Stimulated activated CD4-positive, alpha-beta T cell treated with anti-CD3 and anti-CD28 coated beads, Interleukin-12 subunit alpha, Interleukin-12 subunit beta, amount 100 ng/mL, for 24 hours (primary cell): ENCODE results near the gene SYT8.
"Not testable (repeated sequence)": the region's sequence is repeated elsewhere in the genome, so short reads cannot be mapped to it uniquely, and the experiment has no call there.

Experiments used
- DNase-seq, 2 experiments: peaks; one replicate each; pipeline ENCODE4 v3.0.0-alpha.2; 2020; ENCODE audit warnings: low read depth in 2 of 2

The SYT8 gene

DNA sequence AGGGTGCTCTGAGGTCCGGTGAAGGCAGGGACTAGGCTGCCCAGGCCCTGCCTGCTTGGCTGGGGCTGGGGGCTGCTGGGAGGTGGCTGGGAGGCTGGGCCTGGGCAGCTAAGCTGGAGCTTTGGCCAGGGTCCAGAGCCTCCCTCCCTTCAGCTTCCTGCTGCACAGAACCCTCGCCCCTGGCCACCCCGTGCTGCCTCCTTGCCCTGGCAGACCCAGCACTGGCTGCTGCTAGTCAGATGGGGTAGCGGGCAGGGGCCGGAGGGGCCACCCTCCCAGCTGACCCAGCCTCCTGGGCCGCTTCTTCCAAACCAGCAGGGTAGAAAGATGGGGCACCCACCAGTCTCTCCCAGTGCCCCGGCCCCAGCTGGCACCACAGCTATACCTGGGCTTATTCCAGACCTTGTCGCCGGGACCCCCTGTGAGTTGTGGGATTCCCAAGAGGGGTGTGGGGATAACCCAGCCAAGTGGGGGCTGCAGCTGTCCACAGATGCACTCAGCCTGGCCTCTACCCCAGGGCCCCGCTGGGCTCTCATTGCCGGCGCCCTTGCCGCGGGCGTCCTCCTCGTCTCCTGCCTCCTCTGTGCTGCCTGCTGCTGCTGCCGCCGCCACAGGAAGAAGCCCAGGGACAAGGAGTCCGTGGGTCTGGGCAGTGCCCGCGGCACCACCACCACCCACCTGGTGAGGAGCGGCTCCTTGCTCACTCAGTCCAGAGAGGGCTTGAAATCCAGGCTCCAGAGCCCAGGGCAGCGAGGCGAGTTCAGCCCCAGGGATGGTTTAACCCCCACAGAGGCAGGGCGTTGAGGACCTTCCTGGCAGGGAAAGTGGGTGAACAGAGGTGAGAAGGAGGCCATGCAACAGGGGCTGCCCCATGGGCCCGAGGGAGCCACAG lies at the start of gene SYT8:
Gene SYT8 (plus strand): TSS at position 212 of the 892 bp plus-strand sequence. CDS start 116 bp downstream, at position 328.
- no peak for DNase-seq

GRCh38 chr11:1785749-1786413 lies 48.9 kb upstream of the SYT8 start:
- DNase-seq = no peak

DNA sequence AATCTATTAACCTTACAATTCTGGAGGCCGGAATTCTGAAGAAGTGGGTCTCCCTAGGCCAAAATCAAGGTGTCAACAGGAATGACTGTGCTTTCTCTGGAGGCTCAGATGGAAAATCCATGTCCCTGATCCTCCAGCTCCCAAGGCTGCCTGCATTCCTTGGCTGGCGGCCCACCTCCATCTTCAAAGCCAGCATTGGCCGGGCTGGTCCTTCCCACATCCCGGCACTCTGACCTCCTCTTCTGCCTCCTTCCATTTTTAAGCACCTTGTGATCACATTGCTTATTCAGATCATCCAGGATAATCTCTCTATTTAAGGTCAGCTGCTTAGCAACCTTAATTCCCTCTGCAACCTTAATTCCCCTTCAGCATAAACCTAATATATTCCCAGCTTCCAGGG lies 48.3 kb upstream of the SYT8 start:
- DNase-seq = no peak

DNA sequence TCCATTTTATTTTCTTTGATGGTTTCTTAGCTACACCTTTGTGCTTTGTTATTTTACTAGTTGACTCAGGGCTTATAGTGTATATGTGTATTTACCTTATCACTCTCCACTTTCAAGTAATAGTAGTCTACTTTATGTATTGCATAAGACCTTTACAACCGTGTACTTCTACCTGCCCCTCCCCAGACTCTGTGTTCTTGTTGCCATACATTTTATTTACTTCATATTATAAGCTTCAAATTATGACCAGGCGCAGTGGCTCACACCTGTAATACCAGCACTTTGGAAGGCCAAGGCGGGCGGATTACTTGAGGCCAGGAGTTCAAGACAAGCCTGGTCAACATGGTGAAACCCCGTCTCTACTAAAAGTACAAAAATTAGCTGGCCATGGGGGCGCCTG lies 42.9 kb upstream of the SYT8 start:
- DNase-seq = no peak

DNA sequence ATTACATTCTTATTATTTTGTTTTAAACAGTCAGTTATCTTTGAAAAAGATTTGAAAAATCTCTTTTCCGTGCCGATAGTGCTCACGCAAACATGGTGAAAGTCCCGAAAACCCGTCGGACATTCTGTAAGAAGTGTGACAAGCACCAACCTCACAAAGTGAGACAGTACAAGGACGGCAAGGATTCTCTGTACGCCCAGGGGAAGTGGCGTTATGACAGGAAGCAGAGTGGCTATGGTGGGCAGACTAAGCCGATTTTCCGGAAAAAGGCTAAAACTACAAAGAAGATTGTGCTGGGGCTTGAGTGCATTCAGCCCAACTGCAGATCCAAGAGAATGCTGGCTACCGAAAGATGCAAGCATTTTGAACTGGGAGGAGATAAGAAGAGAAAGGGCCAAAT lies 42.3 kb upstream of the SYT8 start:
- DNase-seq = no peak

DNA sequence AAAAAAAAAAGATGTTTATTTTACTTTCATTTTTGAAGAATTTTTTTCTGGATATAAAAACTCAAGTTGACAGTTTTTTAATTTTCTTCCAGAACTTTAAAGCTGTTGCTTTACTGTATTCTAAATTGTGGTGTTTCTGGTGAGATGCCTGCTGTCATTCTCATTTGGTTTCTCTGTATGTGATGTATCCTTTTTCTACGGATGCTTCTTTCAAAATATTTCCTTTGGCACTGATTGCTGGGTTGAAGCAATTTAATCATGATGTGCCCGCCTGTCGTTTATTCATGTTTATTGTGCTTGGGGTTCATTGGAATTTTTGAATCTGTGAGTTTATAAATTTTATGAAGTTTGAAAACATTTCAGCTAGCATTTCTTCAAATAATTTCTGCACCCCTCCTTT lies 41.7 kb upstream of the SYT8 start:
- no peak for DNase-seq

GRCh38 chr11:1796413-1797011 lies 38.3 kb upstream of the SYT8 start:
- no peak for DNase-seq

DNA sequence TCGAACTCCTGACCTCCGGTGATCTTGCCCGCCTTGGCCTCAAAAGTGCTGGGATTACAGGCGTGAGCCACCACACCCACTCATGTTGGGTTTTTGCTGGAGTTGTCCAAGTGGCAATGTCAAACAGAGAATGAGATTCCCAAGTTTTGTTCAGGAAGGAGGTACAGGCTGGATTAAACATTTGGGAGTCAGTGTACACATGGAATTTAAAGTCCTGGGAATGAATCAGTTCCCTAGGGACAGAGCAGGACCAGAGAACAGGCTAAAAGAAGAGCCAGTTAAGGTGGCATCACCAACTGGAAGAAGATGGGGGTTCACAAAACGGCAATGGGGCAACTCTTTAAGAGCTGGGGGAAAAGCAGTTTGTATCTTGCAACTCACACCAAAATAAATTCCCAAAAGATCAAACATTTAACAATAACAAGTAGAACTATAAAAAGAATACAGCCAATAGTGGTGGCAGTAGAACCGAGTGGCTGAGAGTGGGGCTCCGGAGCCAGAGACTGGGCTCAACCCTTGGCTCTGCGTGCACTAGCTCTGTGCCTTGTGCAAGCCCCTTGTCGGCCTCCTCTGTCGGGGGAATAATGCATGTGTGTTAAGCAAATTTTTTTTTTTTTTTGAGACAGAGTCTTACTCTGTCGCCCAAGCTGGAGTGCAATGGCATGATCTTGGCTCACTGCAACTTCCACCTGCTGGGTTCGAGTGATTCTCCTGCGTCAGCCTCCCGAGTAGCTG lies 37.2 kb upstream of the SYT8 start:
- DNase-seq = no peak

- no peak for DNase-seq
Measured at GRCh38 chr11:1803246-1803645, 31.5 kb upstream of the SYT8 start.

- DNase-seq = not testable (repeated sequence)
Measured at GRCh38 chr11:1803835-1804519, 30.8 kb upstream of the SYT8 start.

- no peak for DNase-seq
Measured at GRCh38 chr11:1805525-1805924, 29.3 kb upstream of the SYT8 start.

DNA sequence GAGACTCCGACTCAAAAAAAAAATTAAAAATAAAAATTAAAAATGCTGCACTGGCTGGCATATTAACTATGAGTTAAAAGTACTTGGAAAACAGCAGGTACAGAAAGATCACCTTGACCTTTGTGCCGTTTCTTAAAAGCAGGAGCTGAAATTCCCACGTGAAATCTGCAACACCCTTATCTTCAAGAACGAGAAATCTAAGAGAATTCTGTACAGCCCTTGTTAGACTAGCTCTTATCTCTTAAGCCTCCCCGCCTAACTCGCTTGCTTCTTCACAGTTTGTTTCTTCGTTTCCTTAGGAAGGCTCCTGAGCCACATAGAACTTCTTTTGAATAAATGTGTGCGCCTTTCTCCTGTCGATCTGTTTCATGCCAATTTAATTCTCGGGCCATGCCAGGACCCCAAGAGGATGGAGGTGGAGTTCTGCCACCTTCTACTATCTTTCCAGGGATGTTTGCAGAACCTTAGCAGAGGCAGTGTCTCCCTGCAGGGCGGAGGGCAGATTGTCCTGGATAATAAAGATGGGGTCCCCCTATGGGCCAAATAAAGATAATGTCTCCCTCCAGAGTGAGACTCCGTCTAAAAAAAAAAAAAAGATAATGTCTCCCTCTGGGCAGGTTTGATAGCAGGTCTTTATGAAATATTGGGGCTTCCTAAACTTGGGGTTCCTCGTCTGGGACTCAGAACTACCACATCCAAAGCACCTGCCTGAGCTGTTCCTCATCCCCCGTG lies 27.4 kb upstream of the SYT8 start:
- no peak for DNase-seq

DNA sequence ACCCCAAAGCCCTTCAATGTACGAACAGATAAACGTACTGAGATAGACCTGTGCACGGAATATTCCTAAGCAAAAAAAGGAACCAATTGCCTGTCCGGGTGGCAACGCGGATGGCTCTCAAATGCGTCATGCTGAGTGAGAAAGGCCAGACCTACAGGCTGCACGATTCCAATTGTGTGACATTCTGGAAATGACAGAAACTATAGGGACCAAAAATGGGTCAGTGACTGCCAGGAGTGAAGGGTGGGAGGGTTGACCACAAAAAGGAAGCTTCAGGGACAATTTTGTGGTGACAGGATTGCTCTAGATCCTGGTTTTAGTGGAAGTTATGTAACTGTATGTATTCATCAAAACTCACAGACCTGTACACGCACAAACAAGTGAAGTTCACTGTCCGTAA lies 24.0 kb upstream of the SYT8 start:
- DNase-seq = no peak

GRCh38 chr11:1812274-1812673 lies 22.5 kb upstream of the SYT8 start:
- DNase-seq = no peak

DNA sequence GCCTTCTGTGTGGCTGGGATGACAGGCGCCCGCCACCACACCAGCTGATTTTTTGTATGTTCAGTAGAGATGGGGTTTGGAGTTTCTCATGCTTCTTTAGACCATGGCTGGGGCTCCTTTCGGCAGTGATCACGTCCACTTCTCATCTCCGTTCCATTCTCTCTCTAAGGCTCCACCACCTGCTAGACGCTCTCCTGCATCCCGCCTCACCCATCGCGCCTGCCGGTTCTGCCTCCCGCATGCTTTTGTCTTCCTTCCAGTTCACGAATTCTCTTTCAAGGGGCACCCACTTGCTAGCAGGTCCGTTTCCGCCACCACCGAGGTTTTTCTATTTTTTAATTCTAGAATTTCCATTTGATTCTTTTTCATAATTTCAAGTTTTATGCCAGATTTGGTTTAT lies 22.0 kb upstream of the SYT8 start:
- DNase-seq = no peak

DNA sequence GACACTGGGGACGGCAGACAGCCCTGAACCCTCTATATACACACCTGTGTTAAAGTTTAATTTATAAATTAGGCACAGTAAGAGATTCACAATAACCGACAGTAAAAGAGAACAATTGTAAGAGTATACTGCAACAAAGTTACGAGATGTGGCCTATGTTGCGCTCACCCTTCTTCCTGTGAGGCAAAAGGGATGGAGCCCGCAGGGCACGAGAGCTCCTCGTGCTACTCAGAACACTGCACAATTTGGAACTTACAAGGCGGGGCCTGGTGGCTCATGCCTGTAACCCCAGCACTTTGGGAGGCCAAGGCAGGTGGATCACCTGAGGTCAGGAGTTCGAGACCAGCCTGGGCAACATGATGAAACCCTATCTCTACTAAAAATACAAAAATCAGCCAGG lies 21.4 kb upstream of the SYT8 start:
- not testable (repeated sequence) for DNase-seq

DNA sequence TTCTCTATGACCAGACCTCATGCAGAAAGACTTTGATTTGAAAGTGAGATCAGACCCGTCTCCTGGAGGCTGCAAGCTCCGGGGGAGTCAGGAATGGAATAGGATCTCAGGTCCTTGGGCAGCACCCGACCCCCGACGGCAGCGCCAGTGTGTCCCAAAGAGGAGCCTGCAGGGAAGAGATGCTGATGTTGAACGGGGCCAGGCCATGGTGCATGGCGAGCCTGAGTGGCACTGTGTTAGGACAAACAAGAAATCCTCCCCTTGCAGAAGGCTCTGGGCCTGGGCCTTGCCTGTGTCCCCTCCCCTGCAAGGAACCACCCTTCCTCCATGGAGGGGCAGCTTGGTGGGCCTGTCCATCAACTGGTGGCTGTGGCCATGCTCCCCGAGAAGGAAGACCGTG lies 20.1 kb upstream of the SYT8 start:
- no peak for DNase-seq

- no peak for DNase-seq
Measured at GRCh38 chr11:1815311-1815710, 19.5 kb upstream of the SYT8 start.

GRCh38 chr11:1815751-1816150 lies 19.0 kb upstream of the SYT8 start:
- DNase-seq = no peak

- DNase-seq = no peak
Measured at GRCh38 chr11:1817000-1817399, 17.8 kb upstream of the SYT8 start.

GRCh38 chr11:1817511-1817910 lies 17.3 kb upstream of the SYT8 start:
- no peak for DNase-seq
